Adipocyte (in vitro differentiated cells): Measurements from ENCODE around the gene ACTR6.
"Not testable (repeated sequence)": the region's sequence is repeated elsewhere in the genome, so short reads cannot be mapped to it uniquely, and the experiment has no call there.

Source experiments
- DNase-seq: peaks from one replicate; pipeline ENCODE4 v3.0.0-alpha.2; 2015; ENCODE audit warnings: low read depth
- H3K27me3 ChIP-seq: replicated peaks from 2 replicates; pipeline ENCODE4 v1.7.0; 2013; ENCODE audit warnings: mild to moderate bottlenecking, low read length, moderate library complexity; ENCODE audit not compliant: control insufficient read depth, insufficient read depth
- H3K36me3 ChIP-seq: 2 replicates; pipeline ENCODE4 v1.7.0; 2013; ENCODE audit warnings: low read length, mild to moderate bottlenecking, moderate library complexity; ENCODE audit not compliant: control insufficient read depth, insufficient read depth, severe bottlenecking
- H3K4me1 ChIP-seq: 2 replicates; pipeline ENCODE4 v1.7.0; 2013; ENCODE audit warnings: mild to moderate bottlenecking, low read length, moderate library complexity; ENCODE audit not compliant: control insufficient read depth, insufficient read depth
- H3K4me3 ChIP-seq: 2 replicates; pipeline ENCODE4 v1.7.0; 2013; ENCODE audit warnings: mild to moderate bottlenecking, low read length, moderate library complexity
- H3K9ac ChIP-seq: 2 replicates; pipeline ENCODE4 v1.7.0; 2013; ENCODE audit warnings: mild to moderate bottlenecking, low read length, moderate library complexity
- H3K9me3 ChIP-seq: 2 replicates; pipeline ENCODE4 v1.7.0; 2013; ENCODE audit warnings: mild to moderate bottlenecking, low read length, moderate library complexity; ENCODE audit not compliant: control insufficient read depth

Gene ACTR6

GRCh38 chr12:100186071-100186470 is 14.5 kb upstream of the ACTR6 start:
- Histone ChIP-seq H3K9ac (peak overlapping the region; percentile 60), H3K36me3 (no peaks in the 10 kb centered on the region), H3K9me3 (no peaks in the 10 kb centered on the region), H3K4me3 (peak overlapping the region; percentile 63), H3K27me3 (no peaks in the 10 kb centered on the region), H3K4me1 (peaks cover 11% of the 10 kb centered on the region)
- no peak for DNase-seq

- Histone ChIP-seq H3K4me3 (no peak overlapping the region), H3K36me3 (no peaks in the 10 kb centered on the region), H3K9me3 (no peaks in the 10 kb centered on the region), H3K9ac (no peak overlapping the region), H3K27me3 (no peaks in the 10 kb centered on the region), H3K4me1 (peaks cover 11% of the 10 kb centered on the region)
- DNase-seq: no peak
Measured at GRCh38 chr12:100187068-100187467, 13.5 kb upstream of the ACTR6 start.

- peaks cover 11% of the 10 kb centered on the region for H3K4me1 ChIP-seq
- no peaks in the 10 kb centered on the region for H3K36me3 ChIP-seq
- H3K9ac ChIP-seq: no peak overlapping the region
- H3K4me3 ChIP-seq: no peak overlapping the region
- no peak for DNase-seq
- no peaks in the 10 kb centered on the region for H3K27me3 ChIP-seq
- H3K9me3 ChIP-seq: no peaks in the 10 kb centered on the region
Measured at GRCh38 chr12:100187857-100188519, 12.6 kb upstream of the ACTR6 start.

GRCh38 chr12:100188888-100189635 is 11.6 kb upstream of the ACTR6 start:
- not testable (repeated sequence) for DNase-seq, H3K9me3 ChIP-seq, H3K36me3 ChIP-seq, H3K27me3 ChIP-seq, H3K4me3 ChIP-seq, H3K9ac ChIP-seq
- H3K4me1 ChIP-seq: peaks cover 11% of the 10 kb centered on the region

- H3K4me1 ChIP-seq: peaks cover 11% of the 10 kb centered on the region
- no peaks in the 10 kb centered on the region for H3K9me3 ChIP-seq
- no peak for DNase-seq
- no peaks in the 10 kb centered on the region for H3K36me3 ChIP-seq
- no peak overlapping the region for H3K4me3 ChIP-seq
- no peak overlapping the region for H3K9ac ChIP-seq
- no peaks in the 10 kb centered on the region for H3K27me3 ChIP-seq
Measured at GRCh38 chr12:100189636-100190394, 10.8 kb upstream of the ACTR6 start.

DNA sequence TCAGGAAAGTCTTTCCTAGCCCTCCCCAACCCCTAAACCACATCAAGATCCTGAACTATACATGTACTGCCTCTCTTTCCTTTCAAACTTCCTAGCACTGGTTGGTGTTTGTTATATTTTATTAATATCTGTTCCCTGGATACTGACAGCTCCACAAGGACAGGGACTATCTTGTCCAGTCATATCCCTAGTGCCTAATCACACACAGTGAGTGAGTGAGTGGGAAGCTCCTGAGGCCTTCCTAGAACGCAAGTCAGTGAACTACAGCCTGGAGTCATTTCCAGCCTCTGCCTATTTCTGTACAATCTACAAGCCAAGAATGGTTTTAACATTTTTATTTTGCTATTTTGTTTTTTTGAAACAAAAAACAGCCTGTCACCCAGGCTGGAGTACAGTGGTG is 7.5 kb upstream of the ACTR6 start:
- no peak for DNase-seq
- H3K4me1 ChIP-seq: no peaks in the 10 kb centered on the region
- no peaks in the 10 kb centered on the region for H3K27me3 ChIP-seq
- no peaks in the 10 kb centered on the region for H3K9me3 ChIP-seq
- H3K4me3 ChIP-seq: no peak overlapping the region
- no peak overlapping the region for H3K9ac ChIP-seq
- H3K36me3 ChIP-seq: no peaks in the 10 kb centered on the region

DNA sequence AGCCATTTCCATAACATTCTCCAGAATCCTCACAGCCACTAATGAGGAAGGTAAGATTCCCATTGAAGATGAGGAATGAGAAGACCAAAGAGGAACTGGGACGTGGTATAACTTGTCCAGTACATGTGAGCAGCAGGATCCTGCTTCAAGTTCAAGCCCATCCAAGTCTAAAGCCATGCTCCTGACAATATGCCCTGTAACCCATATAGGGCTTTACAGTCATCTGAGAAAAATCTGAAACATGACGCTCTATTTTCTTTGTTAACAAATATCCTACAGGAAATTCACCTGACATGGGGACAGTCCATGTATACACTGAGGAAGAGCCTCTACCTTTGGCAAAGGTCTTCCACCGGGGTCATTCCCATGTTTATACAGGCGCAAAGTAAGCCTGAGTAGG is 3.1 kb upstream of the ACTR6 start:
- Histone ChIP-seq H3K27me3 (no peaks in the 10 kb centered on the region), H3K9me3 (no peaks in the 10 kb centered on the region), H3K4me1 (peaks cover 8% of the 10 kb centered on the region), H3K9ac (no peak overlapping the region), H3K4me3 (no peak overlapping the region), H3K36me3 (no peaks in the 10 kb centered on the region)
- no peak for DNase-seq

- H3K9ac ChIP-seq: no peak overlapping the region
- H3K4me3 ChIP-seq: peak overlapping the region; percentile 92
- peaks cover 8% of the 10 kb centered on the region for H3K4me1 ChIP-seq
- no peaks in the 10 kb centered on the region for H3K36me3 ChIP-seq
- no peak for DNase-seq
- no peaks in the 10 kb centered on the region for H3K27me3 ChIP-seq
- H3K9me3 ChIP-seq: no peaks in the 10 kb centered on the region
Measured at GRCh38 chr12:100199023-100199346, 1.6 kb upstream of the ACTR6 start.

DNA sequence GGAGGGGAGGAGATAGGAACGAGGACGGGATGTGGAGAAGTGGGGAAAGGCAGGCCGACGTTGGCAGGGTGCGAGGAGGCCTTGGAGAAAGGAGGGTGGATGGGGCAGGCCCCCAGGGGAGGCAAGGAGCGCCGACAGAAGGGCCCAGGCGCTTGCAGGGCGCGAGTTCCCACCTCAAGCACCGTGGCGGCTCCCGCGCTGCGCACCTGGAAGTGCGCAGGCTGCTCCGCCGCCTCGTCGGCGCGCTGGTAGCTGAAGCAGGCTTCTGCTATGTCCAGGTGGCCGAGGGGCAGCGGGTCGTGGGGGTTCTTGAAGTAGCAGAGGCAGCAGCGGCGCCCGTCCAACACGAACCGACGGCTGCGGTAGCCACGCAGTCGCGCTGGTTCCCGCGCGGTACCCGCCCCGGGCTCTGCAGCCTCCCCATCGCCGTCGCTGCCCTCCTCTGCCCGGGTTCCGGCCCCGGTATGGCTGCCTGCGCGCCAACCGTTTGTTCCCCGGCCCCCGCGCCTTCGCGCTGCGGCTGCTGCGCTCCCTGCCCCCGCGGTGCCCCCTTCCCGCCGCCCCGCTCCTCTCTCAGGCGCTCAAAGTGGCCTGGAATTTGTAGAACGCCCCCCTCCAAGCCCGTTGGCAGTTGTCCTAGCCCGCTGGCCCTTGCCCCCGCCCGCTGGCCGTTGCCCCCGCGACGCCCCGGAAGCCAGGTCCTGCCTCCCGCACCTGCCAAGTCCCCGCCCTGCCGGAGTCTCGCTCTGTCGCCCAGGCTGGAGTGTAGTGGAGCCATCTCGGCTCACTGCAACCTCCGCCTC is 1.1 kb upstream of the ACTR6 start:
- H3K9ac ChIP-seq: peak overlapping the region; percentile 96
- peak overlapping the region; percentile 92 for H3K4me3 ChIP-seq
- H3K4me1 ChIP-seq: peaks cover 8% of the 10 kb centered on the region
- H3K27me3 ChIP-seq: no peaks in the 10 kb centered on the region
- H3K36me3 ChIP-seq: no peaks in the 10 kb centered on the region
- peak; percentile 63 for DNase-seq
- H3K9me3 ChIP-seq: no peaks in the 10 kb centered on the region

GRCh38 chr12:100201604-100202423 is 1.2 kb downstream of the ACTR6 start:
- Histone ChIP-seq H3K4me1 (peaks cover 8% of the 10 kb centered on the region), H3K4me3 (peak overlapping the region; percentile 92), H3K9me3 (no peaks in the 10 kb centered on the region), H3K36me3 (peaks cover 10% of the 10 kb centered on the region), H3K27me3 (no peaks in the 10 kb centered on the region), H3K9ac (peak overlapping the region; percentile 96)
- DNase-seq: no peak
